ENCODE results near the gene CCDC149. TPM values are rescaled to one million over a fixed set of nuclear protein-coding genes. Genes with fewer than 3 reads are reported as not detected.

Gene CCDC149
- total RNA-seq, 1 experiment from 2014 or later, result 1.1 TPM

DNA sequence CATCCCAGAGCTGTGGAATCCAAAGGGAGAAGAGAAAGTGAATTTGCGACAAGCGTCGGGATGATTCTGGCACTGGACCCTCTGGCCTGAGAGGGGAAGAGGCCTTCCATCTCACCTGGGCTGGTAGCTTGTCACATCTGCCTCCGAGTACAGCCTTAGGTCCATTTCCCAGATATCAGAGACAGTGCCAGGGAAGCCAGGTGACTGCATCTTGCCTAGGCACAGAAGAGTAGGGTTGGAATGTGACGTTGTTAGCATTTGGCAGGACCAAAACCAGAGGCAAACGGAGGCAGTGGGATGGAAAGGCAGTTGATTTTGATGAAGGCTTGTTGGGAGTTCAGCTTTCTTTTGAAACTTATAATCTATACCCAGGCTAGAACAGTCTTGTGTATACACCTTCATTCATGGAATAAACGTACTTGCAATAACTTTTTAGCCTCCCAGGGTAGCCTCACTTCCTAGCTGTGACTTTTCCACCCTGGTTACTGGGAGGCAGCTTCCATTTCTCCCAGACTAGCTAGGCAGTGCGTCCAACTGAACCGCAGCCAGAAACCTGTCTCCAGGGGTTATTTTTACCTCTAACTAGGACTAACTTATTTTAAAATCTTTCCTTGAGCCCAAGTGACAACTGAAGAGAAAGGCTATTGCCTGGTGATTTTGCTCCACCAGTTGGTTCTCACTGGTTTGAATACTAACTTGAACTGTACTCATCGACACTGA is 111.5 kb downstream of the CCDC149 start:
- DNase-seq, result no peak
- no peaks in the 10 kb centered on the region; the same call in 1 of the 2 replicates for H3K27me3 ChIP-seq

DNA sequence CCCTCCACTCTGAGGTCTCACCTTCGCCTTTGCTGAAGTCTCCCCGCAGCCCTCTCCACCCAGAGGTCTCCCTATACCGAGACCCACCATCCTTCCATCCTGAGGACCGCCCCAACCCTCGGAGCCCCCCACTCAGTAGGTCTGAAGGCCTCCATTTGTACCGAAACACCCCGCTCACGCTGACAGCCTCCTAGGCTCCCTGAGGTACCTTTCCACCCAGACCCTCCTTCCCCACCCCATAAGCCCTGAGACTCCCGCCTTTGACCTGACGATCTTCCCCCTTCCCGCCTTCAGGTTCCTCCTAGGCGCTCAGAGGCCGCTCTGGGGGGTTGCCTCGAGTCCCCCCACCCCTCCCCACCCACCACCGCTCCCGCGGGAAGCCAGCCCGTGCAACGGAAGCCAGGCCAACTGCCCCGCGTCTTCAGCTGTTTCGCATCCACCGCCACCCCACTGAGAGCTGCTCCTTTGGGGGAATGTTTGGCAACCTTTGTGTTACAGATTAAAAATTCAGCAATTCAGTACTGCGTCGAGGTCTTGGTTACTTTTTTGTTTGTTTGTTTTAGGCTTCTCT is 112.4 kb downstream of the CCDC149 start:
- no peak overlapping the region for H3K4me3 ChIP-seq
- H3K4me1 ChIP-seq, result peaks cover 13% of the 10 kb centered on the region
- no peak for DNase-seq
- H3K27me3 ChIP-seq, result no peaks in the 10 kb centered on the region; the same call in 1 of the 2 replicates
- H3K27ac ChIP-seq, result no peak overlapping the region
- H3K36me3 ChIP-seq, result no peaks in the 10 kb centered on the region
- H3K9me3 ChIP-seq (replicated peaks), result no peaks in the 10 kb centered on the region

More for the DNA sequence above, 111.5 kb downstream of the CCDC149 start:
- Histone ChIP-seq H3K36me3 (no peaks in the 10 kb centered on the region), H3K27ac (no peak overlapping the region), H3K4me3 (no peak overlapping the region), H3K9me3 (replicated peaks) (no peaks in the 10 kb centered on the region), H3K4me1 (peaks cover 13% of the 10 kb centered on the region)

DNA sequence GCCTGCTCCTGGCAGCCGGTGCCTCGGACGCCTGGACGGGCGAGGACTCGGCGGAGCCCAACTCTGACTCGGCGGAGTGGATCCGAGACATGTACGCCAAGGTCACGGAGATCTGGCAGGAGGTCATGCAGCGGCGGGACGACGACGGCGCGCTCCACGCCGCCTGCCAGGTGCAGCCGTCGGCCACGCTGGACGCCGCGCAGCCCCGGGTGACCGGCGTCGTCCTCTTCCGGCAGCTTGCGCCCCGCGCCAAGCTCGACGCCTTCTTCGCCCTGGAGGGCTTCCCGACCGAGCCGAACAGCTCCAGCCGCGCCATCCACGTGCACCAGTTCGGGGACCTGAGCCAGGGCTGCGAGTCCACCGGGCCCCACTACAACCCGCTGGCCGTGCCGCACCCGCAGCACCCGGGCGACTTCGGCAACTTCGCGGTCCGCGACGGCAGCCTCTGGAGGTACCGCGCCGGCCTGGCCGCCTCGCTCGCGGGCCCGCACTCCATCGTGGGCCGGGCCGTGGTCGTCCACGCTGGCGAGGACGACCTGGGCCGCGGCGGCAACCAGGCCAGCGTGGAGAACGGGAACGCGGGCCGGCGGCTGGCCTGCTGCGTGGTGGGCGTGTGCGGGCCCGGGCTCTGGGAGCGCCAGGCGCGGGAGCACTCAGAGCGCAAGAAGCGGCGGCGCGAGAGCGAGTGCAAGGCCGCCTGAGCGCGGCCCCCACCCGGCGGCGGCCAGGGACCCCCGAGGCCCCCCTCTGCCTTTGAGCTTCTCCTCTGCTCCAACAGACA is 113.1 kb downstream of the CCDC149 start:
- Histone ChIP-seq H3K36me3 (no peaks in the 10 kb centered on the region), H3K27ac (no peak overlapping the region), H3K9me3 (replicated peaks) (no peaks in the 10 kb centered on the region), H3K4me3 (no peak overlapping the region), H3K27me3 (no peaks in the 10 kb centered on the region; the same call in 1 of the 2 replicates), H3K4me1 (peaks cover 13% of the 10 kb centered on the region)
- no peak for DNase-seq

DNA sequence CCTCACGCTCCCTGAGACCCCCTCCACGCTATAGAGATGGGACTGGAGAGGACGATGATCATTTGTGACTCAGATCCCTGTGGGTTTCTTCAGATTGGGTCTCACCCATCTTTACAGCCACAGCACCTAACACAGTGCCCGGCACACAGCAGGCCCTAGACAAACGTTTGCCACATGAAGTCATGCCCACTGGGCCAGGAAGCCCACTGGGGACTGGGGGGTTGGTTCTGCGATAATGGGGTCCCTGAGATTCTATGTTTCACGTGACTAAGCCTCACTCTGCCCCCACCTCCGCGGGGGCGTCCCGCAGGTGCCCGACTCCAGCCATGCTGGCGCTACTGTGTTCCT is 113.7 kb downstream of the CCDC149 start:
- H3K27ac ChIP-seq, result no peak overlapping the region
- no peak overlapping the region for H3K4me3 ChIP-seq
- H3K9me3 ChIP-seq (replicated peaks), result no peaks in the 10 kb centered on the region
- H3K36me3 ChIP-seq, result no peaks in the 10 kb centered on the region
- DNase-seq, result no peak
- no peaks in the 10 kb centered on the region; the same call in 1 of the 2 replicates for H3K27me3 ChIP-seq
- H3K4me1 ChIP-seq, result peaks cover 13% of the 10 kb centered on the region

DNA sequence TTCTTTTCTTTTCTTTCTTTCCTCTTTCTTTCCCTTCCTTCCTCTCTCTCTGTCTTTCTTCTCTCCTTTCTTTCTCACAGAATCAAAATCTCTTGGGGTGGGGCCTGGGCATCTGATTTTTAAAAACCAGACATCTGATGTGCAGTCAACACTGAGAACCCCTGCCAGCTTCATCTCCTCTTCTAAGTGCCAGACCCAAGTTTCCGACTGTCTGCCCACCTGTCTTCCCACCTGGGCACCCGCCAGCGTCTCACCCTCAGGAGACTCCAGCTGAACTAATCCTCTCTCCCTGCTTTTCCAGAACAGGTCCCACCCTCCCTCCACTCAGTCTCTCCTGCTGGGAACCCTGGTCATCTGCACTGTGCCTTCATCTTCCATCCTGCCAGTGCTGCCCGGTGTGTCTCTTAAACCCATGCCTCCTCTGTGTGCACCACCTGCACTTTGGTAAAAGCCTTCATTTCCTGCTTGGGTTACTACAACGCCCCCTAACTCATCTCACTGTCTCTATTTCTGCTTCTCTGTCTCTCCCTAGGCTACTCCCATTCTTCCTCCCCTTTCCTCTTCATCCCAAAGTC is 114.7 kb downstream of the CCDC149 start:
- DNase-seq, result no peak
- H3K36me3 ChIP-seq, result no peaks in the 10 kb centered on the region
- H3K4me1 ChIP-seq, result peaks cover 9% of the 10 kb centered on the region
- no peaks in the 10 kb centered on the region for H3K9me3 ChIP-seq (replicated peaks)
- no peak overlapping the region for H3K4me3 ChIP-seq
- no peak overlapping the region for H3K27ac ChIP-seq
- H3K27me3 ChIP-seq, result no peaks in the 10 kb centered on the region; the same call in 1 of the 2 replicates

DNA sequence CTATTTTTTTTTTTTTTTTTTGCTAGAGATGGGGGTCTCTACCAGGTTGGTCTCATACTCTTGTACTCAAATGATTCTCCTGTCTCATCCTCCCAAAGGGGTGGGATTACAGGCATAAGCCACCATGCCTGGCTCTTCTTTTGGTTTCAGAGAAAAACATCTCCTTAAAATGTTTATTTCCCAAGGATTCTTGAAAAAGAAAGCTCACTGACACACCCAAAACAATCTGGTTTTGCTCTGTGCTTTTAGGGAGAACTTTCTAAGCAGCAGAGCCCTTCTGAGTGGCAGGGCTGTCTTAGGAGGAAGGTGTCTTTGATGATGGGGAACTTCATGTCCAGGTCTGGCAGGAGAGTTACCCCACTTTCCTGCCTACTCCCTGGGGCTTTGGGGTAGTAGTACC is 116.2 kb downstream of the CCDC149 start:
- no peak overlapping the region for H3K27ac ChIP-seq
- H3K36me3 ChIP-seq, result no peaks in the 10 kb centered on the region
- no peak overlapping the region for H3K4me3 ChIP-seq
- no peaks in the 10 kb centered on the region; the same call in 1 of the 2 replicates for H3K27me3 ChIP-seq
- DNase-seq, result no peak
- H3K4me1 ChIP-seq, result no peaks in the 10 kb centered on the region
- H3K9me3 ChIP-seq (replicated peaks), result no peaks in the 10 kb centered on the region

DNA sequence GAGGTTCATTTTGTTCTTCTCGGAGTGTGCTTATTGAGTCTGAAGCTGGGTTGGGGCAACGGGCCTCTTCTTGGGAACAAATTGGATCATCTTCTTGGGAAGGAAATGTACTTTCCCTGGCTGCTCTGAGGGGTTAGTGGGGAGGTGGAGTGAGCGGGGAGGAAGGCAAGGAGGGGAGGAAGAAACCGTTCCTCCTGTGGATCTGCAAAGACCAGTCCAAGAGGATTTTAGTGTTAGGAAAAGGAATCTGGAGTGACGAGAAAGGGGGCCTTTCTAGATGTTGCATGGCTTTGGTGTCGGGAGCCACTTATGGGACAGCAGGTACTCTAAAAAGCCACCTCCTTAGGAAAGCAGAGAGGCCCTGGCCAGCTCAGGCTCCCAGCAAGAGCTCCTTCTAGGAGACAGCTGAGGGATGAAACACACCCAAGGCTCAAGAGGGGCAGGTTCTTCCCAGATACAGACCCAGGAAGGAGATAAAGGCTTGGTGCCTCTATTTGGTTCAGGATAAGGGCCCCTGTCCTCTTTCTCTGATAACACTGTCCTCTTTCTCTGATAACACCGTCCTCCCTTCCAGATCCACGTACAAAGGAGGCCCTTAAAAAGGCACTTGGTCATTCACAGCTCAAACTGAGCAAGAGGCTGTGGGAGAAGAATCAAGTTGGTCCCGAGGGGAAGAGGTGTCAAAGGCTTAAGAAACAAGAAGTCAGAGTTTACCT is 117.0 kb downstream of the CCDC149 start:
- H3K4me1 ChIP-seq, result no peaks in the 10 kb centered on the region
- no peaks in the 10 kb centered on the region for H3K9me3 ChIP-seq (replicated peaks)
- no peaks in the 10 kb centered on the region for H3K36me3 ChIP-seq
- no peak overlapping the region for H3K4me3 ChIP-seq
- no peak for DNase-seq
- H3K27me3 ChIP-seq, result no peaks in the 10 kb centered on the region
- H3K27ac ChIP-seq, result no peak overlapping the region

DNA sequence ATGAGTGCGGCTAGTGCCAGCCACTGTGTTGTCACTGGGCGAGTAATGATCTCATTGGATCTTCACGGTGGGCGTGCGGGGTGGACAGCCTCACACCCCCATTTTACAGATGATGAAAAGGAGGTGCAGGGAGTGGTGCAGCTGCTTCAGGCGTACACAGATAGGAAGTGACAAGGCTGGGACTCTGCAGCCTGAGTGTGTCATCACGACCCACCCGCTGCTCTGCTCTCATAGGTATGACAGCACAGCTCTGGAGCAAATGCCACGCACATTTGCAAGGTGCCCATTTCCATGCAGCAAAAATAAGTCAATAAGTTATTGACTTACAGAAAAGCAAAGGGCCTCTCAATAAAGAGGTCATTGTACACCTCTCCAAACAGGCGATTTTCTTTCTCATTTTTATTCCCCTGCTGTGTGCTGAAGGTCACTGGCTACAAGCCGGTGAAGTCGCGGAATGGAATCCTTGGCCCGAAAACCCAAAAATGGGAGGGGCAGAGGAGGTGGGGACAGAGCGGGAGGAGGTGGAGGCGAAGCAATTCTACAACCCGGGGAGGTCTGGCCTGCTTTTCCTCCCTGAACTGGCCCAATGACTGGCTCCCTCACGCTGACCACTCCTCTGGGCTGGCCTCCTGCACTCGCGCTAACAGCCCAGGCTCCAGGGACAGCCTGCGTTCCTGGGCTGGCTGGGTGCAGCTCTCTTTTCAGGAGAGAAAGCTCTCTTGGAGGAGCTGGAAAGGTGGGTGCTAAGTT is 117.8 kb downstream of the CCDC149 start, which contains the start of gene SOD3:
Gene SOD3 (plus strand): TSS at position 658 of the 750 bp plus-strand sequence. CDS start 3,949 bp downstream, outside the sequence.
- H3K9me3 ChIP-seq (replicated peaks), result no peaks in the 10 kb centered on the region
- H3K4me3 ChIP-seq, result no peak within 1 kb of the TSS
- no peaks in the 10 kb centered on the region for H3K36me3 ChIP-seq
- no peak within 1 kb of the TSS for H3K27ac ChIP-seq
- H3K27me3 ChIP-seq, result no peaks in the 10 kb centered on the region
- DNase-seq, result no peak
- H3K4me1 ChIP-seq, result no peaks in the 10 kb centered on the region

DNA sequence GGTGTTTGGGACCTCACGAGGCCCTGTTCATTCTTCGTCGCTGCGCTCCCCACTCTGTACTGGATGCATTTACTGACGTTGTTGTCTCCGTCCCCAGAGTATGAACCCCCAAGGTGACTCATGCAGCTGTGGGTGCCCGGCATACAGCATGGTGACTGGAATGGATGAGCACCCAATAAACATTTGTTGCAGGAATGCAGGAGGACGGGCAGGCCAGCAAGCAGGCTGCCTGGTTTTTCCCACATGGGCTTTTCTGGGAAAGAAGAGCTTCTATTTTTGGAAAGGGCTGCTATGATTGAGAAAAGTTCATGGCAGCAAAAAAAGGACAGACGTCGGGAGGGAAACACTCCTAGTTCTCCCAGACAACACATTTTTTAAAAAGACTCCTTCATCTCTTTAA is 118.4 kb downstream of the CCDC149 start:
- Histone ChIP-seq H3K36me3 (no peaks in the 10 kb centered on the region), H3K27me3 (no peaks in the 10 kb centered on the region), H3K9me3 (replicated peaks) (no peaks in the 10 kb centered on the region), H3K4me1 (no peaks in the 10 kb centered on the region), H3K4me3 (no peak overlapping the region), H3K27ac (no peak overlapping the region)
- DNase-seq, result no peak

DNA sequence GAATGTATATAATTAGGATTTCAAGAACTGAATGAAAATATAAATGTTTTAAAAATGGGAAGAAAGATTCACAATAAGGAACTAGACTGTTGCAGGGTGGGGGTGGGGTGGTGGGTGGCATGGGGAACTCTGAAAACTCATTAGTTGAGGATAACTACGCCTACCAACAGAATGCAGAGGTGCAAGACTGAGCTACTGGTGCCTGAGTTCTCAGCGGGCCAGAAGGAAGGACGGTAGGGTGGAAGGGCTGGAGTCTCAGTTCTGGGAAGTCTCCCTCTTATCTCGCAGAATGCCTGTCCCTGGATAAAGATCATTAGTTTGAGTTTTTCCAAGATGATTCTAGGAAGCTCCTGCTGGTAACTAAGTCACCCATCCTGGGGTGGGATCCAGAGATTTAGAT is 118.8 kb downstream of the CCDC149 start:
- no peak for DNase-seq
- H3K4me3 ChIP-seq, result no peak overlapping the region
- no peaks in the 10 kb centered on the region for H3K36me3 ChIP-seq
- H3K27me3 ChIP-seq, result no peaks in the 10 kb centered on the region
- H3K27ac ChIP-seq, result no peak overlapping the region
- H3K4me1 ChIP-seq, result no peaks in the 10 kb centered on the region
- H3K9me3 ChIP-seq (replicated peaks), result no peaks in the 10 kb centered on the region

DNA sequence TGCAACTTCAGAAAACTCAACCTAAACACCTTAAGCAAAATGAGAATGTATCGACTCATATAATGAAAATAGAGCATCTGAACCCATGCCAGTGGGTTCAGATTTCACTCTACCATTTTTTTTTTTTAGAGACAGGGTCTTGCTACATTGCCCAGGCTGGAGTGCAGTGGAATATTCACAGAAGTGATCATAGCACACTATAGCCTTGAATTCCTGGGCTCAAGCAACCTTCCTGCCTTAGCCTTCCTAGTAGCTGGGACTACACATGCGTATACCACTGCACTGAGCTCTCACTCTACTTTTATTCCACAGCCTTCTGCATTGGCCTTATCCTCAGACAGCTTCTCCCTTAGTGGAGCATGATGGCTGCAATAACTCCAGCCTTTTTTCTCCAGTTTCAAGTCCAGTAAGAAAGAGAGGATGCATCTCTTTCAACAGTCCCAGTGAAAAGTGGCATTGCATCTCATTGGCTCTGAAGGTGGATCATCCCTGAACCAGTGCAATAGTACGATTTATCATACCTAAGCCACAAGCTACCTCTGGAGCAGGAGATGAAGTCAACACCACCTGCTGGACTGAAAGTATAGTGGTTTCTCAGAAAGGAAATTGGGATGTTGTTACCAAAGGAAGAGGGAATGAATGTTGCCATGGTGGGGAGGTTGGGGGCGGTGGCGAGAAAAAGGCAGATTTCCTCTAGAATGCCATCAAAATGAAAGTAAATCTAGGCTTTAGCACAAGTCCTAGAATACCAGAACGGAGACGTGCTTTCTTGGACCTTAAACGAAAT is 119.4 kb downstream of the CCDC149 start:
- no peak overlapping the region for H3K27ac ChIP-seq
- H3K4me1 ChIP-seq, result no peaks in the 10 kb centered on the region
- no peaks in the 10 kb centered on the region for H3K9me3 ChIP-seq (replicated peaks)
- no peak for DNase-seq
- no peaks in the 10 kb centered on the region for H3K36me3 ChIP-seq
- no peaks in the 10 kb centered on the region for H3K27me3 ChIP-seq
- H3K4me3 ChIP-seq, result no peak overlapping the region

DNA sequence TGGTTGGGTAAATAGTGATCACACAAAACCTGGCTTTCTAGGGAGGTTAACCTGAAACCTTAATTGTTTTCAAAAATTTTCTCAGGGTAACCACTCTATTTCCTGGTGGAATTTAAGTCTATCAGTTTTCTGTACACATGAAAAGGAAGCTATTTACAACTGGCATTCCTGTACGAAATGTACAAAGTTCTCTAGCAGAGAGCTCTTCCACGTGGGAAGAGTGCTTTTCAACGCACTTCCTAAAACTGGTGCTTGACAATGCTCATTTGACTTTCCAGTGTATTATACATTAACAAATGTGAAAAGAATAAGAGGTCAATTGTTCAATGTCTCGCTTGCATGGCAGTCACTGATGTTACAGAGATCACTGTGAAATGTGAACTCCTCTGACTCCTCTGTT is 120.3 kb downstream of the CCDC149 start:
- Histone ChIP-seq H3K27ac (no peak overlapping the region), H3K36me3 (no peaks in the 10 kb centered on the region), H3K4me3 (no peak overlapping the region), H3K9me3 (replicated peaks) (no peaks in the 10 kb centered on the region), H3K27me3 (no peaks in the 10 kb centered on the region), H3K4me1 (no peaks in the 10 kb centered on the region)
- DNase-seq, result no peak

DNA sequence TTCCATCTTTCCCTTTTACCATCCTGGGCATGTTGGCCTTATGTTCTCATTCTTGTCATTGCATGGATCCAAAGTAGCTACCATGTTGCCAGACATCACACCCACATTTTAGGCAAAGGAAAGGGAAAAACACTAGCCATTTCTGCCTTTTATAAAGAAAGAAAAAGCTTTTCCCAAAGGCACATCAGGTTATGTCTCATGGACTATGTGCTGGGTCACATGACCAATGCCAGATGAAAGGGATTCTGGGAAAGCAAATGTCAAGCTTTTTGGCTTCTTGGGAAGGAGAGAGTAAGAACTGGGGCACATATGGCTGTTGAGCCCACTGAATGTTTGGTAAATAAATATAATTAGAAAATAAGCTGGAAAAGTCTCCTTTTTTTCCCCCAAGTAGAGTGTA is 121.8 kb downstream of the CCDC149 start:
- Histone ChIP-seq H3K4me3 (no peak overlapping the region), H3K27me3 (no peaks in the 10 kb centered on the region), H3K27ac (no peak overlapping the region), H3K36me3 (no peaks in the 10 kb centered on the region), H3K4me1 (no peaks in the 10 kb centered on the region), H3K9me3 (replicated peaks) (no peaks in the 10 kb centered on the region)
- DNase-seq, result no peak

Data from SJCRH30 (cell line).